NCI-H1417 treated with DMSO at 0.1 percent for 48 hours (cell line): ENCODE measurements around the gene CEP63.
"Not testable (repeated sequence)": the region's sequence is repeated elsewhere in the genome, so short reads cannot be mapped to it uniquely, and the experiment has no call there.

Experiments
- DNase-seq: peaks from one replicate; lab custom pipeline; 2025; lab: John Stamatoyannopoulos, UW

Gene CEP63

GRCh38 chr3:134517791-134518190 lies 31.9 kb downstream of the CEP63 start:
- no peak for DNase-seq

- DNase-seq, result no peak
Measured at GRCh38 chr3:134522541-134522940, 36.7 kb downstream of the CEP63 start.

GRCh38 chr3:134525293-134525692 lies 39.4 kb downstream of the CEP63 start:
- DNase-seq, result no peak

- DNase-seq, result no peak
Measured at GRCh38 chr3:134526319-134526718, 40.5 kb downstream of the CEP63 start.

GRCh38 chr3:134527037-134527436 lies 41.2 kb downstream of the CEP63 start:
- no peak for DNase-seq

GRCh38 chr3:134527538-134528186 lies 41.8 kb downstream of the CEP63 start:
- DNase-seq, result no peak

GRCh38 chr3:134533493-134533892 lies 47.6 kb downstream of the CEP63 start:
- no peak for DNase-seq

- DNase-seq, result no peak
Measured at GRCh38 chr3:134535186-134535970, 49.5 kb downstream of the CEP63 start.

- DNase-seq, result no peak
Measured at GRCh38 chr3:134536781-134537180, 50.9 kb downstream of the CEP63 start.

GRCh38 chr3:134542287-134542958 lies 56.6 kb downstream of the CEP63 start:
- DNase-seq, result no peak

- no peak for DNase-seq
Measured at GRCh38 chr3:134543113-134543512, 57.3 kb downstream of the CEP63 start.

- DNase-seq, result no peak
Measured at GRCh38 chr3:134544316-134544715, 58.5 kb downstream of the CEP63 start.

- not testable (repeated sequence) for DNase-seq
Measured at GRCh38 chr3:134544783-134545182, 58.9 kb downstream of the CEP63 start.

GRCh38 chr3:134545818-134546217 lies 60.0 kb downstream of the CEP63 start:
- DNase-seq, result no peak

GRCh38 chr3:134552784-134553183 lies 66.9 kb downstream of the CEP63 start:
- DNase-seq, result no peak

GRCh38 chr3:134559591-134559990 lies 73.7 kb downstream of the CEP63 start:
- DNase-seq, result no peak

GRCh38 chr3:134562055-134562454 lies 76.2 kb downstream of the CEP63 start:
- DNase-seq, result no peak

GRCh38 chr3:134563601-134564000 lies 77.7 kb downstream of the CEP63 start:
- DNase-seq, result no peak

GRCh38 chr3:134564991-134565390 lies 79.1 kb downstream of the CEP63 start:
- no peak for DNase-seq

GRCh38 chr3:134567605-134568004 lies 81.7 kb downstream of the CEP63 start:
- DNase-seq, result no peak

GRCh38 chr3:134568790-134569189 lies 82.9 kb downstream of the CEP63 start:
- DNase-seq, result no peak

GRCh38 chr3:134569899-134570298 lies 84.0 kb downstream of the CEP63 start:
- DNase-seq, result not testable (repeated sequence)

GRCh38 chr3:134576426-134576825 lies 90.6 kb downstream of the CEP63 start:
- no peak for DNase-seq
